IMR-90 (cell line): ENCODE measurements around the gene SATB2.

Source experiments
- CEBPB ChIP-seq: IDR thresholded peaks from 2 replicates; pipeline ENCODE4 v1.6.1; 2012; ENCODE audit warnings: low read depth, low read length, improper control_type of control experiment
- CHD1 ChIP-seq: IDR thresholded peaks from 2 replicates; pipeline ENCODE4 v1.6.1; 2012; ENCODE audit warnings: low read depth, low read length, improper control_type of control experiment
- FOS ChIP-seq: fragments of 150-350 bp; IDR thresholded peaks from 2 replicates; pipeline ENCODE4 v1.6.1; 2016; ENCODE audit warnings: low read depth, low read length
- MAZ ChIP-seq: IDR thresholded peaks from 2 replicates; pipeline ENCODE4 v1.6.1; 2012; ENCODE audit warnings: low read depth, mild to moderate bottlenecking, low read length, improper control_type of control experiment, moderate library complexity, borderline replicate concordance
- MXI1 ChIP-seq: IDR thresholded peaks from 2 replicates; pipeline ENCODE4 v1.6.1; 2012; ENCODE audit warnings: low read depth, mild to moderate bottlenecking, low read length, moderate library complexity, borderline replicate concordance
- NFE2L2 ChIP-seq: fragments of 150-350 bp; IDR thresholded peaks from 2 replicates; pipeline ENCODE4 v1.6.1; 2016; ENCODE audit warnings: low read depth, mild to moderate bottlenecking, low read length
- POLR2A ChIP-seq: IDR thresholded peaks from 2 replicates; pipeline ENCODE4 v1.6.1; 2012; ENCODE audit warnings: mild to moderate bottlenecking, low read depth, low read length
- RAD21 ChIP-seq: IDR thresholded peaks from 2 replicates; pipeline ENCODE4 v1.6.1; 2012; ENCODE audit warnings: low read length, improper control_type of control experiment
- RCOR1 ChIP-seq: IDR thresholded peaks from 2 replicates; pipeline ENCODE4 v1.6.1; 2012; ENCODE audit warnings: mild to moderate bottlenecking, low read length, improper control_type of control experiment; ENCODE audit not compliant: insufficient replicate concordance
- RFX5 ChIP-seq: IDR thresholded peaks from 2 replicates; pipeline ENCODE4 v1.8.0; 2012; ENCODE audit warnings: low read depth, mild to moderate bottlenecking, low read length, moderate library complexity
- SMC3 ChIP-seq: fragments of 150-350 bp; IDR thresholded peaks from 2 replicates; pipeline ENCODE4 v1.6.1; 2016; ENCODE audit warnings: low read depth, mild to moderate bottlenecking, antibody characterized with exemption, low read length, moderate library complexity
- USF2 ChIP-seq: fragments of 150-350 bp; IDR thresholded peaks from 2 replicates; pipeline ENCODE4 v1.6.1; 2017; ENCODE audit warnings: mild to moderate bottlenecking, antibody characterized with exemption, low read length, low read depth
- TF ChIP-seq, protein P1 (sequence below): conservative IDR thresholded peaks from 2 replicates; pipeline ENCODE4 v1.5.1; 2012; ENCODE audit warnings: mild to moderate bottlenecking, low read depth, low read length, improper control_type of control experiment

- TF ChIP-seq, protein P1, sequence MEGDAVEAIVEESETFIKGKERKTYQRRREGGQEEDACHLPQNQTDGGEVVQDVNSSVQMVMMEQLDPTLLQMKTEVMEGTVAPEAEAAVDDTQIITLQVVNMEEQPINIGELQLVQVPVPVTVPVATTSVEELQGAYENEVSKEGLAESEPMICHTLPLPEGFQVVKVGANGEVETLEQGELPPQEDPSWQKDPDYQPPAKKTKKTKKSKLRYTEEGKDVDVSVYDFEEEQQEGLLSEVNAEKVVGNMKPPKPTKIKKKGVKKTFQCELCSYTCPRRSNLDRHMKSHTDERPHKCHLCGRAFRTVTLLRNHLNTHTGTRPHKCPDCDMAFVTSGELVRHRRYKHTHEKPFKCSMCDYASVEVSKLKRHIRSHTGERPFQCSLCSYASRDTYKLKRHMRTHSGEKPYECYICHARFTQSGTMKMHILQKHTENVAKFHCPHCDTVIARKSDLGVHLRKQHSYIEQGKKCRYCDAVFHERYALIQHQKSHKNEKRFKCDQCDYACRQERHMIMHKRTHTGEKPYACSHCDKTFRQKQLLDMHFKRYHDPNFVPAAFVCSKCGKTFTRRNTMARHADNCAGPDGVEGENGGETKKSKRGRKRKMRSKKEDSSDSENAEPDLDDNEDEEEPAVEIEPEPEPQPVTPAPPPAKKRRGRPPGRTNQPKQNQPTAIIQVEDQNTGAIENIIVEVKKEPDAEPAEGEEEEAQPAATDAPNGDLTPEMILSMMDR: no peak
- TF ChIP-seq POLR2A: no peak
- no peak for TF ChIP-seq MAZ
- no peak for TF ChIP-seq CEBPB
- no peak for TF ChIP-seq RFX5
- no peak for TF ChIP-seq CHD1
- TF ChIP-seq RCOR1: no peak
- TF ChIP-seq FOS: no peak
- no peak for TF ChIP-seq MXI1
- no peak for TF ChIP-seq RAD21
- no peak for TF ChIP-seq USF2
- no peak for TF ChIP-seq SMC3
- TF ChIP-seq NFE2L2: no peak
These were observed 65.4 kb downstream of the SATB2 start for GRCh38 chr2:199392363-199392762.
